ENCODE measurements around the gene PRKCI. TPM values are rescaled to one million over a fixed set of nuclear protein-coding genes. Genes with fewer than 3 reads are reported as not detected.
A peak's percentile ranks its signal among the peaks of the same experiment; 100 is the strongest.

PRKCI gene
- total RNA-seq, 1 experiment from 2014 or later = 39.5 TPM

DNA sequence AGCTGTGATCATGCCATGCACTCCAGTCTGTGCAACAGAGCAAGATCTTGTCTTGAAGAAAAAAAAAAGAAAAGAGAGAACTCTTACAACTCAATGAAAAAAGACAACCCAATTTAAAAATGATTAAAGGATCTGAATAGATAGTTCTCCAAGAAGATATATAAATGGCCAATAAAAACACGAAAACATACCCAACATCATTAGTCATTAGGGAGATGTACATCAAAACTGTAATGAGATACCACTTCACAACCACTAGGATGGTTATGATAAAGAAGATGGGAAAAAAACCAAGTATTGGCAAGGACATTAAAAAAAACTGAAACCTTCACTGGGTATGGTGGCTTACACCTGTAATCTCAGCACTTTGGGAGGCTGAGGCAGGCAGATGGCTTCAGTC, 2.4 kb upstream of the PRKCI start:
- no peak overlapping the region for H3K4me3 ChIP-seq (ENCODE audit: low read length)
- H3K4me1 ChIP-seq (ENCODE audit: insufficient read depth, low read length) = peaks cover 3% of the 10 kb centered on the region
- H4K20me1 ChIP-seq (ENCODE audit: low read length) = 0 out of 2 replicates have a peak, but pooled peaks cover 3% of the 10 kb centered on the region
- no peak for TF ChIP-seq EZH2 (IDR thresholded peaks at IDR 0.05; ENCODE audit: low read length, unreplicated experiment)
- TF ChIP-seq, protein P1, sequence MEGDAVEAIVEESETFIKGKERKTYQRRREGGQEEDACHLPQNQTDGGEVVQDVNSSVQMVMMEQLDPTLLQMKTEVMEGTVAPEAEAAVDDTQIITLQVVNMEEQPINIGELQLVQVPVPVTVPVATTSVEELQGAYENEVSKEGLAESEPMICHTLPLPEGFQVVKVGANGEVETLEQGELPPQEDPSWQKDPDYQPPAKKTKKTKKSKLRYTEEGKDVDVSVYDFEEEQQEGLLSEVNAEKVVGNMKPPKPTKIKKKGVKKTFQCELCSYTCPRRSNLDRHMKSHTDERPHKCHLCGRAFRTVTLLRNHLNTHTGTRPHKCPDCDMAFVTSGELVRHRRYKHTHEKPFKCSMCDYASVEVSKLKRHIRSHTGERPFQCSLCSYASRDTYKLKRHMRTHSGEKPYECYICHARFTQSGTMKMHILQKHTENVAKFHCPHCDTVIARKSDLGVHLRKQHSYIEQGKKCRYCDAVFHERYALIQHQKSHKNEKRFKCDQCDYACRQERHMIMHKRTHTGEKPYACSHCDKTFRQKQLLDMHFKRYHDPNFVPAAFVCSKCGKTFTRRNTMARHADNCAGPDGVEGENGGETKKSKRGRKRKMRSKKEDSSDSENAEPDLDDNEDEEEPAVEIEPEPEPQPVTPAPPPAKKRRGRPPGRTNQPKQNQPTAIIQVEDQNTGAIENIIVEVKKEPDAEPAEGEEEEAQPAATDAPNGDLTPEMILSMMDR (conservative IDR thresholded peaks at IDR 0.05; ENCODE audit: low read depth, low read length) = no peak
- TF ChIP-seq EZH2phosphoT487 (IDR thresholded peaks at IDR 0.05; ENCODE audit: borderline replicate concordance, low read length) = no peak
- no peaks in the 10 kb centered on the region for H3K9me2 ChIP-seq (replicated peaks; ENCODE audit: low read length)
- ChIA-PET CTCF (no interaction called here), POLR2A (ENCODE audit: unreplicated experiment) (no interaction called here)
- H3K9me3 ChIP-seq (ENCODE audit: low read length) = peaks cover 7% of the 10 kb centered on the region
- no peaks in the 10 kb centered on the region for H3F3A ChIP-seq (ENCODE audit: low read length, unreplicated experiment)
- H3K79me2 ChIP-seq (ENCODE audit: low read length) = peaks cover 23% of the 10 kb centered on the region
- no peak overlapping the region for H3K27ac ChIP-seq (ENCODE audit: low read length)
- H3K36me3 ChIP-seq (ENCODE audit: low read depth, low read length) = peaks cover 4% of the 10 kb centered on the region; the same call in 1 of the 2 replicates
- H3K27me3 ChIP-seq (ENCODE audit: low read length) = no peaks in the 10 kb centered on the region
- H3K9ac ChIP-seq (ENCODE audit: low read length) = no peak overlapping the region
- DNase-seq = no peak
- BruUV-seq (replicated peaks) = no TSS peak
- intact Hi-C loops (cut with micrococcal nuclease) = no loop called here
- H2AFZ ChIP-seq (ENCODE audit: low read length) = no peak overlapping the region
- ATAC-seq = no peak
- no peak overlapping the region for H3K4me2 ChIP-seq (ENCODE audit: low read length)

DNA sequence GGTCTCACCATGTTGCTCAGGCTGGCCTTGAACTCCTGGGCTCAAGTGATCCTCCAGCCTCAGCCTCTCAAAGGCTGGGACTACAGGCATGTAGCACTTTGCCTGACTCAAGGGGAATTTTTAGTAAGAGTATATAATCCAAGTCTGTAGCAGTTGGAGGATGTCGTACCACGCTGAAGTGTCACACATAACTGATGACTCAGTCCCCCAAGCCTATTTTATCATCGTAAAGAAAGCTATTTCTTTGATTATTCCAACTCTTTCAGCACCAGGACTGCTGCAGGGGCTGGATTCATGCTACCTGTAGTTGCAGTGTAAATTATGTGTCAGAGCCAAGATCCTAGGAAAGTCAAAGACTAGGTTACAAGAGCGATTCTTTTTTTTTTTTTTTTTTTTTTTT, 1.4 kb upstream of the PRKCI start:
- peak; percentile 71 for DNase-seq
- H3K4me2 ChIP-seq (ENCODE audit: low read length) = peak overlapping the region; percentile 9; the same call in 1 of the 2 replicates
- H3K27ac ChIP-seq (ENCODE audit: low read length) = no peak overlapping the region
- ATAC-seq = no peak
- TF ChIP-seq EZH2 (IDR thresholded peaks at IDR 0.05; ENCODE audit: low read length, unreplicated experiment) = no peak
- intact Hi-C loops (cut with micrococcal nuclease) = no loop called here
- no peaks in the 10 kb centered on the region for H3K27me3 ChIP-seq (ENCODE audit: low read length)
- CTCF ChIA-PET = no interaction called here
- peaks cover 7% of the 10 kb centered on the region for H3K4me1 ChIP-seq (ENCODE audit: insufficient read depth, low read length)
- H2AFZ ChIP-seq (ENCODE audit: low read length) = no peak overlapping the region
- H3K9me3 ChIP-seq (ENCODE audit: low read length) = peaks cover 7% of the 10 kb centered on the region
- H3K9ac ChIP-seq (ENCODE audit: low read length) = no peak overlapping the region
- no peaks in the 10 kb centered on the region for H3F3A ChIP-seq (ENCODE audit: low read length, unreplicated experiment)
- H3K4me3 ChIP-seq (ENCODE audit: low read length) = no peak overlapping the region
- peaks cover 4% of the 10 kb centered on the region; the same call in 1 of the 2 replicates for H3K36me3 ChIP-seq (ENCODE audit: low read depth, low read length)
- no peaks in the 10 kb centered on the region for H3K9me2 ChIP-seq (replicated peaks; ENCODE audit: low read length)
- POLR2A ChIA-PET (ENCODE audit: unreplicated experiment) = no interaction called here
- H3K79me2 ChIP-seq (ENCODE audit: low read length) = peaks cover 32% of the 10 kb centered on the region
- 0 out of 2 replicates have a peak, but pooled peaks cover 8% of the 10 kb centered on the region for H4K20me1 ChIP-seq (ENCODE audit: low read length)
- BruUV-seq (replicated peaks) = no TSS peak

DNA sequence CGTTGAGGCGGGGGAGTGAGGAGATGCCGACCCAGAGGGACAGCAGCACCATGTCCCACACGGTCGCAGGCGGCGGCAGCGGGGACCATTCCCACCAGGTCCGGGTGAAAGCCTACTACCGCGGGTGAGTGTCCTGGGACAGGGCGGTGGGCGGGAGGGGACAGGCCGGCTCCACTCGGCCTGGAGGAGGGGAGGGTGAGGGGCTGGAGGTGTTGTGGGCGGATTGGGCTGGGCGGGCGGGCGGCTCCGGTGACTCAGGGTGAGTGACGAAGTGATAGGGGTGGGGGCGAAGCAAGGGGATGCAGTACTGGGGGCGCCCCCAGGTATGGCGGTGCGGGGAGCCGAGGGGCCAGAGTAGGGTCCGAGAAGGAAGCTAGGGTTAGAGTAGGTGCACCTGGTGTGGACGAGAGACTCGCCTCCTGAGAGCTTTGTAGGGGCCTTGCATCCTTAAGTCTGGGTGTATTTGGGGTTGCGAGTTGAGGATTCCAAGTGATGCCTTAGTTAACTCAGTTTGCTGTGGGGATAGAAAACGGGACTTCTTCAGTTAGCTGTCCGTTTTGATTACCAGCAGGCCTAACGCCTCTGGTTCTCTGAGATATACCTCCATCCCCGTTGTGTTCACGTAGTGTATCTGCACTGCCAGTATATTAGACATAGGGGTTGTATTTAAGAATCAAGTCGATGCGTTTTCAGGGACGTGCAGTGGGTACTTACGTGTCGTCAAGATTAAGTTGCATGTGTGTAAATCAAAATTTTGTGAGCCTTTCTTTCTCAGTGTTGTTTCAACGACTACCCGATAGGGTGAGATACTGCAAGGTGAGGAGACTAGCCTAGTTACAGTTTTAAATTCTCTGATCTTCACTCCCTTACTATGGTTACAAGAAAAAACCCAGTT, 670 bp downstream of the PRKCI start:
- Histone ChIP-seq H2AFZ (ENCODE audit: low read length) (peak overlapping the region; percentile 97), H3K9me3 (ENCODE audit: low read length) (peaks cover 7% of the 10 kb centered on the region), H3K27ac (ENCODE audit: low read length) (peak overlapping the region; percentile 79), H3K4me1 (ENCODE audit: insufficient read depth, low read length) (peaks cover 12% of the 10 kb centered on the region), H3K79me2 (ENCODE audit: low read length) (peaks cover 52% of the 10 kb centered on the region), H3K9me2 (replicated peaks; ENCODE audit: low read length) (no peaks in the 10 kb centered on the region), H3K9ac (ENCODE audit: low read length) (peak overlapping the region; percentile 96), H3K4me3 (ENCODE audit: low read length) (peak overlapping the region; percentile 90), H3K4me2 (ENCODE audit: low read length) (peak overlapping the region; percentile 97), H3F3A (ENCODE audit: low read length, unreplicated experiment) (no peaks in the 10 kb centered on the region), H4K20me1 (ENCODE audit: low read length) (peaks cover 8% of the 10 kb centered on the region; the same call in 1 of the 2 replicates), H3K36me3 (ENCODE audit: low read depth, low read length) (peaks cover 4% of the 10 kb centered on the region; the same call in 1 of the 2 replicates), H3K27me3 (ENCODE audit: low read length) (no peaks in the 10 kb centered on the region)
- ChIA-PET CTCF (interaction anchor here (0.7 kb wide), 1 partner anchor 19 kb away, joined by 3 read pairs; no protein-coding TSS in a partner anchor), POLR2A (ENCODE audit: unreplicated experiment) (interaction anchor here (0.6 kb wide), 1 partner anchor 44 kb away, joined by 3 read pairs; no protein-coding TSS in a partner anchor)
- DNase-seq (peak; percentile 48), ATAC-seq (peak; percentile 31)
- TF ChIP-seq, protein P1 (conservative IDR thresholded peaks at IDR 0.05; ENCODE audit: low read depth, low read length) = no peak; the same call in 1 of the 2 replicates
- TF ChIP-seq EZH2phosphoT487 (IDR thresholded peaks at IDR 0.05; ENCODE audit: borderline replicate concordance, low read length) = no peak
- no peak for TF ChIP-seq EZH2 (IDR thresholded peaks at IDR 0.05; ENCODE audit: low read length, unreplicated experiment)
- intact Hi-C loops (cut with micrococcal nuclease) = loop anchor here (2.0 kb wide), 2 partner anchors 34 to 42 kb away; partner anchors contain the start of gene PHC3
- TSS peak; percentile 53 for BruUV-seq (replicated peaks)
